Lung (tissue), 12 donors: ENCODE data around the gene MS4A7. TPM values are rescaled to one million over a fixed set of nuclear protein-coding genes. Genes with fewer than 3 reads are reported as not detected.

Experiments used
- ATAC-seq: fragments of 200-7000 bp; cut with Tn5 transposase; one replicate; pipeline ENCODE4 v1.9.1; 2020; ENCODE audit warnings: moderate number of reproducible peaks; ENCODE audit not compliant: insufficient read depth, low FRiP score
- DNase-seq, 3 donors: peaks; one replicate each; pipeline ENCODE4 v3.0.0-alpha.2; 2013 to 2017
- H3K27ac ChIP-seq, 2 donors: one replicate each; pipeline ENCODE4 v1.5.1; 2013; ENCODE audit warnings: mild to moderate bottlenecking in 2 of 2, moderate library complexity in 2 of 2, control low read depth in 1 of 2, inconsistent platforms in 1 of 2, low read depth in 1 of 2, low read length in 1 of 2
- H3K27me3 ChIP-seq, 3 donors: one replicate each; pipeline ENCODE4 v1.5.1; 2013; ENCODE audit warnings: low read length in 2 of 3; ENCODE audit not compliant: control insufficient read depth in 3 of 3, insufficient read depth in 3 of 3
- H3K36me3 ChIP-seq, 4 donors: one replicate each; pipeline ENCODE4 v1.5.1; 2013; ENCODE audit warnings: low read length in 4 of 4, mild to moderate bottlenecking in 1 of 4, moderate library complexity in 1 of 4; ENCODE audit not compliant: control insufficient read depth in 4 of 4, insufficient read depth in 4 of 4
- H3K4me1 ChIP-seq, 5 donors: one replicate each; pipeline ENCODE4 v1.5.1; 2013; ENCODE audit warnings: low read length in 5 of 5, mild to moderate bottlenecking in 2 of 5, moderate library complexity in 1 of 5; ENCODE audit not compliant: control insufficient read depth in 5 of 5, insufficient read depth in 5 of 5
- H3K4me3 ChIP-seq: one replicate; pipeline ENCODE4 v1.5.1; 2013; ENCODE audit warnings: mild to moderate bottlenecking, control low read depth, moderate library complexity
- H3K9ac ChIP-seq, 2 donors: one replicate each; pipeline ENCODE4 v1.5.1; 2013; ENCODE audit warnings: low read length in 2 of 2, control low read depth in 1 of 2; ENCODE audit not compliant: insufficient read depth in 1 of 2
- H3K9me3 ChIP-seq, 4 donors: one replicate each; pipeline ENCODE4 v1.5.1; 2013; ENCODE audit warnings: low read length in 3 of 4, mild to moderate bottlenecking in 1 of 4, moderate library complexity in 1 of 4; ENCODE audit not compliant: control insufficient read depth in 4 of 4, insufficient read depth in 3 of 4
- WGBS, 2 donors: extraction: QIAGEN DNeasy Blood & Tissue Kit; methylation state at CpG; one replicate each; pipeline ENCODE4 v1.1.7; 2013; 5-methylcytosine and 5-hydroxymethylcytosine counted together
- polyA plus RNA-seq, 2 donors: library from polyadenylated mRNA; stranded (reverse); fragments of 200-250 nt; gene quantifications; one replicate each; pipeline ENCODE4 v1.2.1, GENCODE V29; 2013
- total RNA-seq, 2 donors: library from RNA; depleted of rRNA in 1 of 2; stranded (reverse); fragments of >200 nt in 1 of 2; gene quantifications; one replicate each; pipeline ENCODE4 v1.2.1, GENCODE V29; 2014 to 2021
- TF ChIP-seq, protein P1 (sequence below): IDR thresholded peaks from 2 replicates; pipeline ENCODE4 v1.5.1; 2012; ENCODE audit warnings: mild to moderate bottlenecking; ENCODE audit errors: control extremely low read depth, extremely low read depth
- donor health status: control.
- donor health status: control.
- donor health status: Bipolar disorder and iron deficiency.
- donor health status: healthy.
- donor health status: DM: yes; HTN: yes; CAD: no.

The MS4A7 gene
- total and polyA plus RNA-seq, 4 donors, result 27.7 to 111 (median 48.6) TPM

DNA sequence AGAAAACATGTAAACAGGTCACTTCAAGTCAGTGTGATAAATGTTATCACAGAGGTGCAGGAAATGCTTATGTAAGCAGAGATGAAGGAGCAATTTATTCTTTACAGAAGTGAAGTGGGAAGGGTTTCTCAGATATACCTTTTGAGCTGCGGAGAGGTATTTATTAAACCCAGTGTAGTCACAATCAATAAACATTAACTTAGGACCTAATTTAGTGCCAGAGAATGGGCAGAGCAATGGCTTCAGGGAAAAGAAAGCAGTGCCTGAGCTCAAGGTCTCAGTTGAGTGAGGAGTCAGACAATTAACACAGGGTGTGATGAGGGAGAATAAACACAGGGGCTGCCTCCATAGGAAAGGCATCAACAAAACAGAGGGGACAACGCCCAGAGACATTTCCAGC lies 52.9 kb downstream of the MS4A7 start:
- Histone ChIP-seq H3K9me3 (no peaks in the 10 kb centered on the region), H3K9ac (no peak overlapping the region), H3K27ac (no peak overlapping the region), H3K27me3 (no peaks in the 10 kb centered on the region), H3K4me1 (no peaks in the 10 kb centered on the region), H3K36me3 (no peaks in the 10 kb centered on the region), H3K4me3 (no peak overlapping the region)
- TF ChIP-seq, protein P1, sequence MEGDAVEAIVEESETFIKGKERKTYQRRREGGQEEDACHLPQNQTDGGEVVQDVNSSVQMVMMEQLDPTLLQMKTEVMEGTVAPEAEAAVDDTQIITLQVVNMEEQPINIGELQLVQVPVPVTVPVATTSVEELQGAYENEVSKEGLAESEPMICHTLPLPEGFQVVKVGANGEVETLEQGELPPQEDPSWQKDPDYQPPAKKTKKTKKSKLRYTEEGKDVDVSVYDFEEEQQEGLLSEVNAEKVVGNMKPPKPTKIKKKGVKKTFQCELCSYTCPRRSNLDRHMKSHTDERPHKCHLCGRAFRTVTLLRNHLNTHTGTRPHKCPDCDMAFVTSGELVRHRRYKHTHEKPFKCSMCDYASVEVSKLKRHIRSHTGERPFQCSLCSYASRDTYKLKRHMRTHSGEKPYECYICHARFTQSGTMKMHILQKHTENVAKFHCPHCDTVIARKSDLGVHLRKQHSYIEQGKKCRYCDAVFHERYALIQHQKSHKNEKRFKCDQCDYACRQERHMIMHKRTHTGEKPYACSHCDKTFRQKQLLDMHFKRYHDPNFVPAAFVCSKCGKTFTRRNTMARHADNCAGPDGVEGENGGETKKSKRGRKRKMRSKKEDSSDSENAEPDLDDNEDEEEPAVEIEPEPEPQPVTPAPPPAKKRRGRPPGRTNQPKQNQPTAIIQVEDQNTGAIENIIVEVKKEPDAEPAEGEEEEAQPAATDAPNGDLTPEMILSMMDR, result no peak
- ATAC-seq (no peak), DNase-seq (no peak)
- 59 to 87% methylated on average over 2 of the region's 2 CpGs for WGBS, 2 donors

DNA sequence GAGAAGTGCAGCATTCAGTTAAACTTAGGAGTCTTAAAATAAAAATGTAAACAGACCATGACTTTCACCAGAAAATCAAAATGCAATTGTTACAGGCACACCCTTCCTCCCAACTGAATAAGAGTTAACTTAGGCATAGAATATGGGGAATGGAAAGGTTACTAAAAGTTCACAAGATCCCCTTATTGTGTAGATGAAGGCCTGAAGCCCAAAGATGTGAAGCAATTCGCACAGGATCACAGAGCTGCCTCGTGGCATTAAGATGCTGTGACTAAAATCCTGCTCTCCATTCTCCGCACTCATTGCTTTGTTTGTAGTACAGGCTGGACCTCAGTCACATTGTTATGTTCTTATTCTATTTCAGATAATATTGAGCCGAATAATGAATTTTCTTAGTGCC lies 55.1 kb downstream of the MS4A7 start:
- H3K4me1 ChIP-seq, result no peaks in the 10 kb centered on the region
- H3K36me3 ChIP-seq, result no peaks in the 10 kb centered on the region
- H3K4me3 ChIP-seq, result no peak overlapping the region
- no peaks in the 10 kb centered on the region for H3K27me3 ChIP-seq
- H3K9ac ChIP-seq, result no peak overlapping the region
- no peaks in the 10 kb centered on the region for H3K9me3 ChIP-seq
- DNase-seq (no peak), ATAC-seq (no peak)
- WGBS, 2 donors, result 81 to 83% methylated on average over 4 of the region's 4 CpGs
- no peak overlapping the region for H3K27ac ChIP-seq
- TF ChIP-seq, protein P1, result no peak

Other genes starting within 250 kb of the MS4A7 start
- 100 to 1,000 TPM in 1 of 2 donors, 10 to 100 TPM in 1; 79.7 to 106 TPM for gene MS4A6A, start 195.4 kb upstream of the MS4A7 start, total RNA-seq
- 100 to 1,000 TPM in 1 of 2 donors, 10 to 100 TPM in 1; 36.2 to 163 TPM for gene MS4A6A, start 195.4 kb upstream of the MS4A7 start, polyA plus RNA-seq
- gene MS4A4E, start 135.4 kb upstream of the MS4A7 start, total RNA-seq, result 1 to 10 TPM; 1.8 to 3.9 TPM
- under 1 TPM; 0.33 to 0.77 TPM for gene MS4A4E, start 135.4 kb upstream of the MS4A7 start, polyA plus RNA-seq
- gene MS4A4A, start 97.9 kb upstream of the MS4A7 start, total RNA-seq, result 10 to 100 TPM; 11.1 to 50.0 TPM
- 100 to 1,000 TPM in 1 of 2 donors, 10 to 100 TPM in 1; 15.6 to 155 TPM for gene MS4A4A, start 97.9 kb upstream of the MS4A7 start, polyA plus RNA-seq
- 1 to 10 TPM in 1 of 2 donors, not detected in 1; 2.6 TPM for gene MS4A6E, start 51.3 kb upstream of the MS4A7 start, total RNA-seq
- gene MS4A6E, start 51.3 kb upstream of the MS4A7 start, polyA plus RNA-seq, result 1 to 10 TPM in 1 of 2 donors, under 1 TPM in 1; 0.63 to 1.0 TPM
- gene MS4A14, start 17.9 kb downstream of the MS4A7 start, total RNA-seq, result 1 to 10 TPM in 1 of 2 donors, under 1 TPM in 1; 0.88 to 4.4 TPM
- gene MS4A14, start 17.9 kb downstream of the MS4A7 start, polyA plus RNA-seq, result 1 to 10 TPM; 1.4 to 8.6 TPM
- not detected for gene MS4A5, start 51.0 kb downstream of the MS4A7 start, total RNA-seq
- gene MS4A5, start 51.0 kb downstream of the MS4A7 start, polyA plus RNA-seq, result not detected
- gene MS4A1, start 77.3 kb downstream of the MS4A7 start, total RNA-seq, result 10 to 100 TPM in 1 of 2 donors, under 1 TPM in 1; 0.37 to 16.6 TPM
- gene MS4A1, start 77.3 kb downstream of the MS4A7 start, polyA plus RNA-seq, result 1 to 10 TPM in 1 of 2 donors, under 1 TPM in 1; 0.85 to 5.1 TPM
- not detected for gene MS4A12, start 114.2 kb downstream of the MS4A7 start, total RNA-seq
- not detected for gene MS4A12, start 114.2 kb downstream of the MS4A7 start, polyA plus RNA-seq
- gene MS4A13, start 136.9 kb downstream of the MS4A7 start, total RNA-seq, result not detected
- not detected for gene MS4A13, start 136.9 kb downstream of the MS4A7 start, polyA plus RNA-seq